HG03469 (cell line): ENCODE results near the gene CDC26.
"Not testable (repeated sequence)": the region's sequence is repeated elsewhere in the genome, so short reads cannot be mapped to it uniquely, and the experiment has no call there.

Experiments
- ATAC-seq: cut with Tn5 transposase; IDR thresholded peaks from one replicate; pipeline ENCODE4 v1.9.1; 2021; ENCODE audit warnings: mild to moderate bottlenecking, moderate library complexity, moderate number of reproducible peaks; ENCODE audit not compliant: unreplicated experiment

CDC26 gene

GRCh38 chr9:113296247-113296646, 20.9 kb upstream of the CDC26 start:
- ATAC-seq = not testable (repeated sequence)

DNA sequence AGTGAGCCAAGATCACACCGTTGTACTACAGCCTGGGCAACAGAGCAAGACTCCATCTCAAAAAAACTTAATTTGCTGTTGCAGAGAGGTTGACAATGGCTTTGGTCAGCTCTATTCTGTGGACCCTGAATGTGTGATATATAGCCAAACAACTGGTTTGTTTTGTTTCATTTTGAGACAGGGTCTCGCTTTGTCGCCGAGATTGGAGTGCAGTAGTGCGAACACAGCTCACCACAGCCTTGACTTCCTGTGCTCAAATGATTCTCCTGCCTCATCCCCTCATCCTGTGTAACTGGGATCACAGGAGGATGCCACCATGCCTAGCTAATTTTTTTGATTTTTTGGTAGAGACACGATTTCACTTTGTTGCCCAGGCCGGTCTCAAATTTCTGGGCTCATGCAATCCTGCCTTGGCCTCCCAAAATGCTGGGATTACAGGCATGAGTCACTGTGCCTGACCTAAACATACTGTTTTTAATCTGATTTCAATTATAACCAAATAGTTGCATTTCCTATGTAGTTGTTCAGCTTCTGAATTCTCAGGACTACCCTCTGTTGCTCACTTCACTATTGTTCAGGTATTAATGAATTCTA, 18.0 kb upstream of the CDC26 start:
- ATAC-seq = no peak

GRCh38 chr9:113290052-113290607, 14.8 kb upstream of the CDC26 start:
- no peak for ATAC-seq

- no peak for ATAC-seq
These were observed 13.7 kb upstream of the CDC26 start for GRCh38 chr9:113289091-113289490.

GRCh38 chr9:113281356-113281755, 6.0 kb upstream of the CDC26 start:
- ATAC-seq = no peak

GRCh38 chr9:113278840-113279239, 3.5 kb upstream of the CDC26 start:
- ATAC-seq = no peak

GRCh38 chr9:113274474-113275156, 757 bp downstream of the CDC26 start:
- ATAC-seq = no peak

DNA sequence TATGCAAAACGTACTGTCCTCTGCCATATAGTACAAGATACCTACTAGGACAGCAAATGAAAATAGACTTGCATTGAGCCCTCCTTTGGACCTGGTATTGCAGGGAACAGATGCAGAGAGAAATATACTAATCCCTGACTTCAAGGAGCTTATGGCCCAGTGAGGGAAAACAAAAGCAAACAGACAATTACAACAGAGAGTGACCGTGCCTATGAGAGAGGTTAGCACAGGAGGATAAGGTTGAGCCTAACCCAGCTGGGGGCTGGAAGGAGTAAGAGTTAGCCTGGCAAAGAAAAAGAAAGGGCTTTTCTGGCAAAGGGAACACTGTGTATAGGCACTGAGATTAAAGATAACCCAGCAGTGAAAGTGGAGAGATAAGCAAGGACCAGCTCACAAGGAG, 5.5 kb downstream of the CDC26 start:
- ATAC-seq = no peak

GRCh38 chr9:113269355-113269754, 6.0 kb downstream of the CDC26 start:
- no peak for ATAC-seq

GRCh38 chr9:113267911-113268566, 7.3 kb downstream of the CDC26 start:
- ATAC-seq = no peak

- ATAC-seq = no peak
These were observed 9.2 kb downstream of the CDC26 start for GRCh38 chr9:113266174-113266573.

GRCh38 chr9:113261917-113262671, 13.3 kb downstream of the CDC26 start:
- no peak for ATAC-seq

DNA sequence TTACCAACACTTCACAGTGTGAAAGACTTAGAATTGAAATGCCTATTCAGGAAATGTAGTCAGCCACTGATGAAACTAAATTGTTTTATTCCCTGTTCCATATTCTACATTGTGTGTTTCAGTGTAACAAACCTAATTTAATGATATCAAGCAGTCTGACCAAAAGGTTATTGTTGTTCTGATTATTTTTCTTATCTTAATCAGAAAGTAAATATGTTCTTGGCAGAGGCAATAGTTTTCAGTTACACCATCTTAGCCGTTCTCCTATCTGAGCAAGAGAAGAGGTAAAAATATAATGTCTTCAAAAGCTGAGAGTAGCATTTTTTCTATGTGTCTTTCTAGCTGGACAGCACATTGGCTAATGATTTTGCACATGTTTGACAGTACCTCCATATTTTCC, 17.1 kb downstream of the CDC26 start:
- no peak for ATAC-seq

DNA sequence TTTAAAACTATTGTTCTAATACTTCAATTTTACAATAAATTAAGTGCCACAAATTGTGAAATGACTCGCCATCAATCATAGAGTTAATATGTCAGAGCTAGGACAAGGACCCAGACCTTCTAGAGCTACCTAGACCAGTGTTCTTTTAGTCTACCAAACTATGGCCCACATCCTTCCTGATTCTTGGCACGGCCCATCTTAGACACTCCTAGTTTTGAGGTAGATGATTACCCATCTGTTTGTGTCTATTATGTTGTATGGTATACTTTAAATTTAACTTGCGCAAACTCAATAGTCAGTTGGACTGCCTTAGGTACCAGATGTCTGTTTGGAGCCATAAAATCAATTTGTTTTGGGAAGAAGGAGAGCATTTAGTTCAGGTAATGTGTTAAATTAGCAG, 17.5 kb downstream of the CDC26 start:
- no peak for ATAC-seq

- ATAC-seq = no peak
These were observed 19.9 kb downstream of the CDC26 start for GRCh38 chr9:113255438-113255837.

DNA sequence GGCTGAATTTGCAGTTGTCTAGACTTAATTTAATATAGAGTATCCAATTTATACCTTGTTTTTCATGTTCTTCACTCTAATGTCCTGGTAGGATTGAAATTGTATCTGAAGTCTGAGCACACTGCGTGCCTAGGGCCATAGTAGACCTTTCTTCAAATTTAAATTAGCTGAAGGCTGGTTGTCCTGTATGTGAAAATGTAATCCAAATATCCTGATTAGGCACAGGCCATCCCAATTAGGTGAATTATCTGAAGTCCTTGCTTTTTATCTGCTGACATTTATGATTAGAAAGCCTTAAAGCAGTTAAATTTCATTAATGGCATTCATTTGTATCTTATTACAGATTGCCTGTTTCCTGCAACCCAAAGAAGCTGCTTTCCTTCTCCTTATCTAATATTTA, 20.4 kb downstream of the CDC26 start:
- ATAC-seq = no peak

GRCh38 chr9:113250807-113251206, 24.6 kb downstream of the CDC26 start:
- no peak for ATAC-seq

DNA sequence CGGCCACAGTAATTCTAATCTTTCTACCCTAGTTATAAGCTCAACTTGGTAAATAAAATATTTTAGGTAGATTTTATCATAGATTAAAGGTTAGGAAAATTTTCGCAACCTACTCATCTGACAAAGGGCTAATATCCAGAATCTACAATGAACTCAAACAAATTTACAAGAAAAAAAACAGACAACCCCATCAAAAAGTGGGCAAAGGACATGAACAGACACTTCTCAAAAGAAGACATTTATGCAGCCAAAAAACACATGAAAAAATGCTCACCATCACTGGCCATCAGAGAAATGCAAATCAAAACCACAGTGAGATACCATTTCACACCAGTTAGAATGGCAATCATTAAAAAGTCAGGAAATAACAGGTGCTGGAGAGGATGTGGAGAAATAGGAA, 25.7 kb downstream of the CDC26 start:
- not testable (repeated sequence) for ATAC-seq

- ATAC-seq = no peak
These were observed 27.7 kb downstream of the CDC26 start for GRCh38 chr9:113247640-113248039.

DNA sequence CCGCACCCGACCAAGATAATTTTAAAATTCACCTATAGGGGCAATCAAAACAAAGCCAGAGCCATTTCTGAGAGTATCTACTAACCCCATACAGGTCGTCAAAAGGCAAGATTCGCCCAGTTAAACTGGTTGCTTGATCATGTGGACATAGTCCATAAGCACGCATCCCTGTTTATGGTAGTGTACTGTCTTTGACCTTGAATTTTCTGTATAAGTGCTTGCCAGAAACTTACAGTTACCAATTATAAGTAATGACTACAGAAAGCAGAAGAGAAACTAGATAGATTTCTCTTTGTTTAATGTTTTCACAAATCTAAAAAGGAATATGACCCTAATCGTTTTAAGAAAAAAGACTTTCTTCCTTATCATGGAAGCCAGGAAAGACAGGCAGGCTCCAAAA, 28.4 kb downstream of the CDC26 start:
- ATAC-seq = no peak

- ATAC-seq = no peak
These were observed 29.5 kb downstream of the CDC26 start for GRCh38 chr9:113245894-113246293.
